Activated CD8-positive, alpha-beta memory T cell treated with anti-CD3 and anti-CD28 coated beads, Interleukin-2, amount 50 U/mL, for 1 hour (primary cell): ENCODE results near the gene HYAL2.
A peak's percentile ranks its signal among the peaks of the same experiment; 100 is the strongest.
"Not testable (repeated sequence)": the region's sequence is repeated elsewhere in the genome, so short reads cannot be mapped to it uniquely, and the experiment has no call there.

Experiments used
- DNase-seq: peaks from one replicate; pipeline ENCODE4 v3.0.0-alpha.2; 2020; ENCODE audit errors: extremely low read depth

HYAL2 gene

DNA sequence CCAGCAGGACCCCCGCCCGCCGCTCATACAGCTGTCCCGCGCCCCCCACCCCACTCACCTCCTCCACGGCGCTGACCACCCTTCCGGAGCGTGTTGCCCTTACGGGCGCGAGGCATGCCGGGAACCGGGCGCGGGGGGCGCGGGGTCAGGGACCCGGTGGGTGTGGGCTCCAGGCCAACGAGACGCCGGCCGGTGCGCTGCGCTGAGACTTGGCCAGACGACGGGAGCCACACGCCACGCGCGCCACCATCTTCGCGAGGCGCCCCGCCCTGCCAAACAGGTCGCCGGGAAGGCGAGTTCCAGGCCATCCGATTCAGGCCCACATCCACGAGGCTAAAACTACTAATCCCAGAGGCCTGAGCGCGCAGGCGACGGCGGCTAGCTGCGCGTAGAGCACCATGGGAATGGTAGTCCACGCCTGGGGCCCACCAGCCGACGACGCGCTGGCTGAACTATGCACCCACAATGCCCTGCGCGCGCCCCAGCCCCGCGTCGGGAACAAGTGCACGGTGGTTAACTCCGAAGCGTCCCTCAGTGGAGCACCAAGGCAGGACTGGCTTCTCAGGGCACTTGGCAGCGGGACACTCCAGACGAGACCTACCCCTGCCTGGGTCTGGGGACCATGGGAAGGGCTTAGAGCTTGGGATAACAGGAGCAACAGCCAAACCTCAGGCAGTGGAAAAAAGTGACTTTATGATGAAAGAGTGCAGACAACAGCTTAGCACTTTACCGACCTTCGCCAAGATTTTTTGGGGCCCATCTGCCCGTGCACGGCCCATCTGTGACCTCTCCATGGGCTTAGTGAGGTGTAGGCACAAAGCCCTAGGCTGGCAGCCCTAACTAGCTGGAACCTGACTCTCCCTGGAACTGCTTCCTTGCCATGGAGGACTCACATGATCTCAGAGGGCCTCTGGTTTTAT is 30.1 kb downstream of the HYAL2 start, which contains the start of gene IFRD2:
Gene IFRD2, minus strand, starts transcription at position 271 of the 920 bp plus-strand sequence. Its CDS starts 155 bp downstream, at position 116.
- DNase-seq: peak; percentile 86

GRCh38 chr3:50290161-50290641 is 32.3 kb downstream of the HYAL2 start:
- DNase-seq: no peak

DNA sequence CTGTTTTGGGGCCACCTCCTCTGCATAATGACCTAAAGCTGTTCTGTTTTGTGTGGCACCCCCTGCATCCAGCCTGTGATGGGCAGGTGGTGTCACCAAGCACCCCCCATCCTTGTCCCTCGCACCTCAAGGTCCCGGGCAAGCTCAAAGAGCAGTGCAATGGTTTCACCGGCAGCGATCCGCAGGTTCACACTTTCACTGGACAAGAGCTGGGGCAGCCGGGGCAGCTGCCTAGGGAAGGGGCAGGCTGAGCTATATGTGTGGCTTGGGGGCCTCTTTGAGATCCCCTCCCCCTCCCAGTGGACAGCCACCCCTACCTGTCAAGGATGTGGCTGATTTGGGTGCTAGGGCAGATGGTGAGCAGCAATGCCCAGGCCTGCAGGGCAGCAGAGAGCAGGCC is 33.4 kb downstream of the HYAL2 start:
- no peak for DNase-seq

DNA sequence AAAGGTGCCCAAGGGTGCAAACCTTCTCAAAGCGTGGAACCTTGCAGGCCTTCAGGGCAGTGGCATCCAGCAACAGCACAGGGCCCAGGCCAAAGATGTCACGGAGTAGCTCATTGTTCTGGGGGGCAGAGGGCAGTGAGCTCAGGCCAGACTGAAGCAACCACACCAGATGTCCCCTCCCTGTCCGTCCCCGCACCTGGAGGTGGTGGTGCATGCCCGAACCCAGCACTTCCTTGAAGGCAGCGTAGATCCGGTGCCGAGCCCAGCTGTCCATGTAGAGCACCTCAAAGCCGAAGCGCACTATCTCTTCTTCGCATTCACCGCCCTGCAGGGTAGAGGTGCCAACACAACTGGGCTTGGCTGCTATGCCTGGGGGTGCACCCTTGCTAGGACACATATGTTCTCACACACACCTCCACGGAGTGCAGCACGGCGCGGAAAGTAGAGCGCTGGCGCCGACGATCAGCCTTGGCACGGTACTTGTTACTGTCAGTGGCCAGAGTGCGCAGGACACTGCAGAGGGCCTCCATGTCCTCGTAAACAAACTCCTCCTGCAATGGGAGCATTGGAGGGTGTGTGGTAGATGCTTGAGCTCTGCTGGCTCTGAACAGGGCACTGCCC is 34.0 kb downstream of the HYAL2 start:
- no peak for DNase-seq

- no peak for DNase-seq
Observed at GRCh38 chr3:50287262-50287661, 35.3 kb downstream of the HYAL2 start.

DNA sequence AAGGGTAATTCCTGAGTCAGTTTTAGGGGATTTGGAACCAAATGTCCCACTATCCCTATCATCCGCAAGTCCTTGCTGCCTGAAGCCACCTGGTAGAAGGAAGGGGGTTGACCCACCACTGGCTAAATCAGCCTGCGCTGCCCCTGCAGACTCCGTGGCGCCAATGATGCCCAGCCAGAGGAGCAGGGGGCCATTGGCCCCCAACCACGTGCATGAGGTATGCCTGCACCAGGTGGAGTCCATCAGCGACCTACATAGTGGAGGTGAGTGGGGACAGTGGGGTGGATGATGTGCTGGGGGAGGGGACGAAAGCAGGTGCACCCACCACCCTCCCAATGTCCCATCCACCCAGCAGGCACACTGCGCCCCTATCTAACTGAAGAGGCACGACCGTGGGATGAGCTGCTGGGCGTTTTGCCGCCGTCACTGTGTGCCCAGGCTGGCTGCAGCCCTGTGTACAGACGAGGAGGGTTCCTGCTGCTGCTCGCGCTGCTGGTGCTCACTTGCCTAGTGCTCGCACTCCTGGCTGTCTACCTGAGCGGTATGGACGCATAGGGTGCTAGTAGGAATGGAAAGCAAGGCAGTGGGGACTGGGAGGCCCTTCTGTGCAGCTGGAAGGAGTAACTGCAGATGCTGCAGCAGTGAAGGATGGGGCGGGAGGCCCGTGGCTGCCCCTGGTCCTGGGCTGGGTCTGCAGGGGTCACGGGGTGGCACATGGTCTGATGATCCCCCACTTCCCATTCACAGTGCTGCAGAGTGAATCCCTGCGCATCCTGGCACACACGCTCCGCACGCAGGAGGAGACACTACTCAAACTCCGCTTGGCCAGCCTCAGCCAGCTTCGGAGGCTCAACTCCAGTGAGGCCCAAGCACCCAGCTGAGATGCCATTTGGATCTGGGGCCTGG is 36.0 kb downstream of the HYAL2 start:
- DNase-seq: no peak

GRCh38 chr3:50284121-50284520 is 38.4 kb downstream of the HYAL2 start:
- DNase-seq: not testable (repeated sequence)

- no peak for DNase-seq
Observed at GRCh38 chr3:50279255-50280016, 43.1 kb downstream of the HYAL2 start.

- DNase-seq: no peak
Observed at GRCh38 chr3:50278880-50279224, 43.7 kb downstream of the HYAL2 start, which contains the start of gene LSMEM2. Gene LSMEM2 (plus strand): TSS chr3:50279087. CDS start chr3:50279114, 27 bp downstream.

DNA sequence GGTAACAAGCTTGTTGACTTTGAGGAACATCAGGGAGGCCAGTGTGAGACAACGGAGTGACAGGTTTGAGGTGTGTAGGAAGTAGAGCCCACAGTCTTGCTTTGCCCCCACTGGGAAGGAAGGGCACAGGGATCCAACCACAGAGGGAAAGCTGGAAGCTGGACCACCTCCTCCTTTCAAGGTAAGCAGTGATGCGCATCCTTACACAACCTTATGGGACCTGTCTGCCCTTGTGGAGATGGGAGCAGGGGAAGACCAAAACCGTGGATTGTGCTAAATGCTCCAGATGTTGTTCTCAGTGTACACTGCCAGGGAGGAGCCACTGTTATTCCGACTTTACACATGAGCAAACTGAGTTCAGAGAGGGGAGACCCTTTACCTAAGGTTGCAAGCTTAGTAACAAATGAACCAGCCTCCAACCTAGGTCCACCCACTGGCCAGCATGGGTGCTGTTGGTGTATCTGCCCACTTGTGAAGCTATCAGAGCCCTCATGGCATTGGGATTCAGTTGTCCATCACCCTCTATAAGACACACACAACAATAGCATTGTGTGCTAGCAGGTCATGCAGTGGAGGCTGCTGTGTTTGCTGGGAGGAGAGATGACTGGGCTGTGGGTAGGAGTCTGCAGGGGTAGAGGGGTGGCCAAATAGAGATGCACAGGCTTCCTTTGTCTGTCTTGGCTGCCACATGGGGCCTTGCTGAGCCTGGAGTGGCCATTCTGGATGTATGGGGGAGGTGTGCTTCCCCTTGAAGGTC is 44.2 kb downstream of the HYAL2 start:
- DNase-seq: no peak

- no peak for DNase-seq
Observed at GRCh38 chr3:50276762-50277101, 45.8 kb downstream of the HYAL2 start.

- no peak for DNase-seq
Observed at GRCh38 chr3:50275996-50276761, 46.4 kb downstream of the HYAL2 start.

DNA sequence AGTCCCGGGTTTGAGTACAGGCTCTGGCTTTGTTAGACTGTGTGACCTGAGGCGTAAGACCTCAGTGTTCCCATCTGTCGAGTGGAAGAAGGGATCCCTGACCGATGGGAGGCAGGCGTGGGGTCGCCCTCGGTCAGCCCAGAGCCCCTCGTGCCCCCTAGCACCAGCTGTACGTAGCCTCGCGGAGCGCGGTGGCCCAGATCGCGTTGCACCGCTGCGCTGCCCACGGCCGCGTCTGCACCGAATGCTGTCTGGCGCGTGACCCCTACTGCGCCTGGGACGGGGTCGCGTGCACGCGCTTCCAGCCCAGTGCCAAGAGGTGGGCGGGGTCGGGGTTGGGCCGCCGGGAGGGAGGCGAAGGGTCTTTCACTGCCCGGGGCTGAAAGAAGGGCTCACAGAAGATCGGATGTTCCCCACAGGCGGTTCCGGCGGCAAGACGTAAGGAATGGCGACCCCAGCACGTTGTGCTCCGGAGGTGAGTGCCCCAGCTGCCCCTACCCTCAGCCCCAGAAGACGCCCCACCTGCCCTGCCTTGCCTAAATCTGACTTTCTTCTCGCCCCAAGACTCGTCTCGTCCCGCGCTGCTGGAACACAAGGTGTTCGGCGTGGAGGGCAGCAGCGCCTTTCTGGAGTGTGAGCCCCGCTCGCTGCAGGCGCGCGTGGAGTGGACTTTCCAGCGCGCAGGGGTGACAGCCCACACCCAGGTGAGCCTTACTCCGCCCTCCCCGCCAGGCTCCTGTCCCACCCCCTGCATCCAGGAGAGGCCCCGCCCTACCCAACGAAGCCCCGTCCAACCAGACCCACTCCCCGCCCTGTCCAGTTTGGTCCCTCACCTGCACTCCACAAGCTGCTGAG is 47.2 kb downstream of the HYAL2 start:
- no peak for DNase-seq

GRCh38 chr3:50274371-50275104 is 48.0 kb downstream of the HYAL2 start:
- DNase-seq: no peak

- DNase-seq: no peak
Observed at GRCh38 chr3:50273689-50274065, 48.9 kb downstream of the HYAL2 start.

DNA sequence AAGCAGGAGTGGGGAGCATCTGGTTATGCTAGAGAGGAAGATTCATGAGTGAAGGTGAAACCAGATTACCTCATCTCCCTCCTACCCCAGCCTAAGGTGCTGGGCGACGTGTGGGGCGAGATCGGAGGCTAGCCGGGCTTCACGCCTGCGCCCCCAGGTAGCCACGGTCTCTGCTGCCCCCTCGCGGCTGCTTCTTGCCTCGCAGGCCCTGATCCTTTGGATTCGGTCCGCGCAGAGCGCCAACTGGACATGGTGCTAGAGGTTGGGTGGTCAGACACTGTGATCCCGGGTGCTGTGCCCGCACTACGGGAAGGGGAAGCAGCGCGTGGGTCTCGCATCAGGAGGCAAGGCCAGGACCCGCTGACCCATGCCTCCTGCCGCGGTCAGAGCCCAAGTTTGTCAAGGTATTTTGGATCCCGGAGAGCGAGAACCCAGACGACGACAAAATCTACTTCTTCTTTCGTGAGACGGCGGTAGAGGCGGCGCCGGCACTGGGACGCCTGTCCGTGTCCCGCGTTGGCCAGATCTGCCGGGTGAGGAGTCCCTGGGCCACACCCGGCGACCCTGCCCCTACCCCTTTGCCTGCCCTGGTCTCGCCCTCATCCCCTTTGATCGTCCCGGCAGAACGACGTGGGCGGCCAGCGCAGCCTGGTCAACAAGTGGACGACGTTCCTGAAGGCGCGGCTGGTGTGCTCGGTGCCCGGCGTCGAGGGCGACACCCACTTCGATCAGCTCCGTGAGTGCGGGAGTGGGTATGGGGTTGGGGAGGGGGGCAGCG is 49.4 kb downstream of the HYAL2 start:
- peak; percentile 50 for DNase-seq

- DNase-seq: not testable (repeated sequence)
Observed at GRCh38 chr3:50272538-50272910, 50.0 kb downstream of the HYAL2 start.
